Measurements from ENCODE around the gene VDAC2.

VDAC2 gene

DNA sequence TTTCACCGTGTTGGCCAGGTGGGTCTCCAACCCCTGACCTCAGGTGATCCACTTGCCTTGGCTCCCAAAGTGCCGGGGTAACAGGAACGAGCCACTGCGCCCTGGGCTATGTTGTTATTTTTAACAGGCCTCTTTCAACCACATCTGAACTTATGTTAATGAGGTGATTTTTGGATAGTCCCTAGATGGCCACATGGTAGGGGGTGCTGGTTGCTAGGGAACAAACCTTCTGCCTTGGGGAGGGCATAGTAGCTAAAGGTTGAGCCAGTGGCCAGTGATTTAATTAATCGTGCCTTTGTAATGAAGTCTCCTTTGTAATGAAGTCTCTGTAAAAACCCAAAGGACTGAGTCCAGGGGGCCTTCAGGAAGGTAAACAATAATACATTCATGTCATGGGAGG is 16.1 kb downstream of the VDAC2 start:
- peak; percentile 70; the same call in 1 of the 2 replicates for TF ChIP-seq POU2F2 (IDR thresholded peaks at IDR 0.05; ENCODE audit: low read depth, low read length)
- TF ChIP-seq POLR2A (IDR thresholded peaks at IDR 0.05; ENCODE audit: low read depth, low read length): no peak
- FAIRE-seq (no peak), DNase-seq (ENCODE audit: insufficient read length, low spot score) (no peak)

DNA sequence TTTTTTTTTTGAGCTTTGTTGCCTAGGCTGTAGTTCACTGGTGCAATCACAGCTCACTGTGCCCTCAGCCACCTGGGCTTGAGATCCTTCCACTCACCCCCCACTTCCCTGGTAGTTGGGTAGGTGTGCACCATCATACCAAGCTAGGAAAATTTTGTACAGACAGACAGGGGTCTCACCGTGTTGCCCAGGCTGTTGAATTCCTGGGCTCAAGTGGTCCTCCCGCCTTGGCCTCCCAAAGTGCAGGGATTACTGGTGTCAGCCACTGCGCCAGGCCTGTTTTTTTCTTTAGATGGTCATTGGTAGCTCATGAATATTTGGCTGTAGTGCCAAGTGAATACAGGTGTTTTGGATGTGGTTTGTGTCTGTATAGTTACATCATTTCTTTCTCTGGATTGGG is 17.7 kb downstream of the VDAC2 start:
- no peak for TF ChIP-seq POLR2A (IDR thresholded peaks at IDR 0.05; ENCODE audit: low read depth, low read length)
- no peak for TF ChIP-seq POU2F2 (IDR thresholded peaks at IDR 0.05; ENCODE audit: low read depth, low read length)
- TF ChIP-seq TAF1 (IDR thresholded peaks at IDR 0.05; ENCODE audit: low read depth, low read length): no peak
- TF ChIP-seq POLR2AphosphoS5 (IDR thresholded peaks at IDR 0.05; ENCODE audit: low read depth, low read length): no peak
- no peak for TF ChIP-seq SPI1 (IDR thresholded peaks at IDR 0.05; ENCODE audit: low read depth, low read length)
- TF ChIP-seq PAX5 (IDR thresholded peaks at IDR 0.05; ENCODE audit: insufficient read depth, low read length, severe bottlenecking): no peak
- FAIRE-seq (no peak), DNase-seq (ENCODE audit: insufficient read length, low spot score) (no peak)

DNA sequence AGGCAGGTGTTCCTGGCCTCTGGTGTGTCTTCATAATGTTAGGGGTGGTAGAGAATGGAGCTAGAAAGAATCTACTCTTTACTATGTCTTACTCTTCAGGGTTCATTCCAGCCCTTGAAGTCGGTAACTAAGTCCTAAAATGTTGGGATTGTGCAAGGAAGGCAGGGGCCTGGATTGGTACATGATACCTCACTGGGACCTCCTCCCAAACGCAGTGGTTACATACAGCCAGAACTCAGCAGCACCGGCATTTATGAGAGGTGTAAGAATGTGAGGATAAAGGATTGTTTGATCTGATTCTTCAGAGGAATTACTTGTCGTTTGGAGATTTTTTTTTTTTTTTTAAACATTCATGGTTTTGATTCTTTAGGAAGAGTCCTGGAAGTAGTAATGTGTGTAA is 18.2 kb downstream of the VDAC2 start:
- TF ChIP-seq TAF1 (IDR thresholded peaks at IDR 0.05; ENCODE audit: low read depth, low read length): no peak
- TF ChIP-seq SPI1 (IDR thresholded peaks at IDR 0.05; ENCODE audit: low read depth, low read length): no peak
- TF ChIP-seq POU2F2 (IDR thresholded peaks at IDR 0.05; ENCODE audit: low read depth, low read length): no peak
- TF ChIP-seq PAX5 (IDR thresholded peaks at IDR 0.05; ENCODE audit: insufficient read depth, low read length, severe bottlenecking): no peak
- no peak for TF ChIP-seq POLR2AphosphoS5 (IDR thresholded peaks at IDR 0.05; ENCODE audit: low read depth, low read length)
- TF ChIP-seq POLR2A (IDR thresholded peaks at IDR 0.05; ENCODE audit: low read depth, low read length): no peak
- no peak for FAIRE-seq
- no peak for DNase-seq (ENCODE audit: insufficient read length, low spot score)

DNA sequence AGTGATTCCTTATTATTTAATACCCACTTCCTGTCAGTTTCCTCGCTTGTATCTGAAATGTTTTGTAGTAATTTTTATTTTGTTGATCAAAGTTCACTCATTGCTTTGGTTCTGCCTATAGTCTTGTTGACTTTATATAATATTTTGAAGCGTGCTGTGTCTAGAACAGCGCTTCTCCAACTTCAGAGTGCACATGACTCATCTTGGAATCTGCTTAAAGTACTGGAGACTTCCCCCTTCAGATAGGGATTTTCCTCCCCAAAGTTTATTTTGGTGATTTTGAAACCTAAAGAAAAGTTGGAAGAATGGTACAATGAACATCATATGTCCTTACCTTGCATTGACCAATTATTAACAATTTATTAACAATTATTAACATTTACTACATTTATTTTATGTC is 19.4 kb downstream of the VDAC2 start:
- no peak for DNase-seq (ENCODE audit: insufficient read length, low spot score)
- TF ChIP-seq POLR2A (IDR thresholded peaks at IDR 0.05; ENCODE audit: low read depth, low read length): no peak
- TF ChIP-seq SPI1 (IDR thresholded peaks at IDR 0.05; ENCODE audit: low read depth, low read length): no peak
- TF ChIP-seq TAF1 (IDR thresholded peaks at IDR 0.05; ENCODE audit: low read depth, low read length): no peak
- TF ChIP-seq POU2F2 (IDR thresholded peaks at IDR 0.05; ENCODE audit: low read depth, low read length): no peak
- no peak for TF ChIP-seq PAX5 (IDR thresholded peaks at IDR 0.05; ENCODE audit: insufficient read depth, low read length, severe bottlenecking)
- TF ChIP-seq POLR2AphosphoS5 (IDR thresholded peaks at IDR 0.05; ENCODE audit: low read depth, low read length): no peak
- no peak for FAIRE-seq

DNA sequence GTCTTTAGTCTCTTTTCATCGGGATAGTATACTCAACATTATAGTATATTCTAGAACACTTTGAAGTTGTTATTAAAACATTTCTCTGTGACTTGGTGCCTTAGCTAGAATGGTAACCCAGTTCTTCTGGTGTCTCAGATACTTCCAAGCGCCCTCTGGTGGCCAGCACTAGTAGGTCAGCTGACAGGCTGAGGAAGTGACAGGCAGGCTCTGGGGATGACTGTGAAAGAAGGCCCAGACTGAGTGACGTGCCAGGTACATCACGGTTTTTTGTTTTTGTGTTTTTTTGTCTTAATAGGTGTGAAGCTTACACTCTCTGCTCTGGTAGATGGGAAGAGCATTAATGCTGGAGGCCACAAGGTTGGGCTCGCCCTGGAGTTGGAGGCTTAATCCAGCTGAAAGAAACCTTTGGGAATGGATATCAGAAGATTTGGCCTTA is 20.0 kb downstream of the VDAC2 start:
- FAIRE-seq (peak; percentile 87), DNase-seq (ENCODE audit: insufficient read length, low spot score) (peak; percentile 66)
- TF ChIP-seq POU2F2 (IDR thresholded peaks at IDR 0.05; ENCODE audit: low read depth, low read length) (no peak), SPI1 (IDR thresholded peaks at IDR 0.05; ENCODE audit: low read depth, low read length) (peak; percentile 86)

DNA sequence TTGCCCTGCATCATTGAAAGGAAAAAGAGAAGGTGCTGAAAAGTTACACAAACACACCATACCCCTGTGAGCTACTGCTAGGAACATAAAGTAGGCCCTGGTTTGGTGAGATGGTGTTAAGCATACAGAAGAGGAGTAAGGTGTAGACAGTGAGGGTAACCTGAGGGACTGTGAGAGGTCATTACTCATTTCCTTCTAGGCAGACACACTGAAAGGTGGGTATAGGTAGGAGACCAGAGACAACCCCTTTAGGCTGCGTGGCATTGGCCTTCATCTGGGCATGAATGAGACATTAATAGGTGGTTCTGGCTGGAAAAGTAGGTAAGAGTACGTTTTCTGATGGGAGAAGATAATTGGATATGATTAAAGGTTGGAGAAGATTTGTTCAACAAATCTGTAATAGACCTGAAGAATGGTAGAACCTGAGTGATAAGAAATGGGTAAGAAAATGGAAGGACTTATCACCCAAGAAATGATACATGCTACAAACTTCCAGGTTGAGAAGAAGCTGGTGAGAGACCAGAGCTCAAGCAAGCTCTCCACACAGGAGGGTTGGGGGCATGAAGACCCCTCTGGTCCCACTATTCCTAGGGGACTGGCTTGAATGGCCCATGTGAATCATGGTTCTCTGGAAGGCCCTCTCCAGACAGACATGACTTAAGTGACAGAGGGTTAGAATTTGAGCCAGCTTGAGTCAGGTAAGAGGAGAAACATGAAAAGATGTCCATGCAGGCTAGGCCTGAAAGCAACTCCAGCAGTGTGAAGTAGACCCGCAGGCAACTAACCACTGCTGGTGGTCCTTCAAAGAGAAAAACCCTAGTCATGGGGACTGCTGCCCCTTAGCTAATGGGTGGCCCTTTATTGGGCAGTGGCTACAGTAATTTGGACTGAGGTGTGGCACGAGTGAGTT is 21.3 kb downstream of the VDAC2 start:
- TF ChIP-seq TAF1 (IDR thresholded peaks at IDR 0.05; ENCODE audit: low read depth, low read length) (no peak), SPI1 (IDR thresholded peaks at IDR 0.05; ENCODE audit: low read depth, low read length) (no peak), POU2F2 (IDR thresholded peaks at IDR 0.05; ENCODE audit: low read depth, low read length) (0 out of 2 replicates have a peak, but pooled peaks have one; percentile 28), POLR2AphosphoS5 (IDR thresholded peaks at IDR 0.05; ENCODE audit: low read depth, low read length) (peak; percentile 90), POLR2A (IDR thresholded peaks at IDR 0.05; ENCODE audit: low read depth, low read length) (peak; percentile 79), PAX5 (IDR thresholded peaks at IDR 0.05; ENCODE audit: insufficient read depth, low read length, severe bottlenecking) (no peak)
- no peak for FAIRE-seq
- DNase-seq (ENCODE audit: insufficient read length, low spot score): no peak

DNA sequence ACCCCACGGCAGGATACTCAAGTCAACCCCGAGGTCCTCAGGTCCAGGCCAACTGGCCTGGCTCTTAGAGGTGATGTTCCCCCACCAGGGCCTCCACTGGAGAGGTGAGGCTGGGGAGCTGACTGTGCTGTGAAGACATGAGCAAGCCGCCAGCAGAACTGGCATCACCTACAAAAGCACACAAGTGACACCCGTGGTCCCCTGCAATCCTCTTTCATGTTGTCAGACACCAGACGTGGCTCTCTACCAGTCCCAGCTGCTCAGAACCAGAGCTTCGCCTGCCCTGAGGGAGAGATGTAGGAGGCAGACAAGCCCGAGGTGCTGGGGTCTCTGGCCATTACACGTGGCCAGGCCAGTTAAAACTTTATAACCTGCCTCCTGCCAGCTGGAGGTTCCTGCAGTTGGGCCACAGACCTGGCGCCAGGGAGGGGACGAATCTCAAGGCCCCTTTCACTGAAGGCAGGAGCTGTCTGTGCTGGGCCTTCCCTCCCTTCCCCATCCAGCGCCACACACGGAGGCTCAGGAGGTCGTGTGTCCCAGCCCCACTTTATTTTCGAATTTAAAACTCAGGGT is 22.9 kb downstream of the VDAC2 start:
- TF ChIP-seq POLR2AphosphoS5 (IDR thresholded peaks at IDR 0.05; ENCODE audit: low read depth, low read length) (no peak), PAX5 (IDR thresholded peaks at IDR 0.05; ENCODE audit: insufficient read depth, low read length, severe bottlenecking) (no peak), SPI1 (IDR thresholded peaks at IDR 0.05; ENCODE audit: low read depth, low read length) (no peak), POLR2A (IDR thresholded peaks at IDR 0.05; ENCODE audit: low read depth, low read length) (no peak), TAF1 (IDR thresholded peaks at IDR 0.05; ENCODE audit: low read depth, low read length) (no peak), POU2F2 (IDR thresholded peaks at IDR 0.05; ENCODE audit: low read depth, low read length) (no peak)
- FAIRE-seq (no peak), DNase-seq (ENCODE audit: insufficient read length, low spot score) (no peak)

DNA sequence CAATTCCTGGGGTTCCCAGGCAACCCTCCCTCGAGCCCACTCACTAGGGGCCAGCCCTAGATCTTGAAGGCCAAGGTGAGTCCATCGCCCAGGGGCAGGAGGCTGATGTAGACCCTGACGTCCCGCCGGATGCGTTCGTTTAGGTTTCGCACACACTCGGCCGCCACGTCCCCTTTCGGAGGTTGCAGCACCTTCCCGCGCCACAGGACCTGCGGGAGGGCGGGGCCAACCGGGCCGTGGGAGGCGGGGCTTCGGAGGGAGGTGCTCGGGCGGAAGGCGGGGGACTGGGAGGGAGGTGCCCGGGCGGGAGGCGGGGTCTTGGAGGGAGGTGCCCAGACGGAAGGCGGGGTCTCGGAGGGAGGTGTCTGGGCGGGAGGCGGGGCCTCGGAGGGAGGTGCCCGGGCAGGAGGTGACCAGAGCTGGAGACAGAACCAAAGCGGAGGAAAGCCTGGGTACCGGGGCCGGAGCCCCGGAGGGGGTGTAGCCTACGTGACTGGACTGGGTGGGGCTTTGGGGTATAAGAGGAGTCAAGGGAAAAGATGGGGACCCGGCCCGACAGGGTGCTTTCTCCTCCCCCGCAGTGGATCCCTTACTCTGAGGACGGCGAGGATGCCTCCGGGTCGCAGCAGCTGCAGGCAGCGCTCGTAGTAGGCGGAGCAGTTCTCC is 23.6 kb downstream of the VDAC2 start:
- TF ChIP-seq SPI1 (IDR thresholded peaks at IDR 0.05; ENCODE audit: low read depth, low read length): no peak
- no peak for TF ChIP-seq PAX5 (IDR thresholded peaks at IDR 0.05; ENCODE audit: insufficient read depth, low read length, severe bottlenecking)
- TF ChIP-seq POLR2A (IDR thresholded peaks at IDR 0.05; ENCODE audit: low read depth, low read length): peak; percentile 32; the same call in 1 of the 2 replicates
- peak; percentile 31; the same call in 1 of the 2 replicates for TF ChIP-seq POLR2AphosphoS5 (IDR thresholded peaks at IDR 0.05; ENCODE audit: low read depth, low read length)
- no peak for TF ChIP-seq TAF1 (IDR thresholded peaks at IDR 0.05; ENCODE audit: low read depth, low read length)
- TF ChIP-seq POU2F2 (IDR thresholded peaks at IDR 0.05; ENCODE audit: low read depth, low read length): no peak
- peak; percentile 86 for DNase-seq (ENCODE audit: insufficient read length, low spot score)
- FAIRE-seq: peak; percentile 96

DNA sequence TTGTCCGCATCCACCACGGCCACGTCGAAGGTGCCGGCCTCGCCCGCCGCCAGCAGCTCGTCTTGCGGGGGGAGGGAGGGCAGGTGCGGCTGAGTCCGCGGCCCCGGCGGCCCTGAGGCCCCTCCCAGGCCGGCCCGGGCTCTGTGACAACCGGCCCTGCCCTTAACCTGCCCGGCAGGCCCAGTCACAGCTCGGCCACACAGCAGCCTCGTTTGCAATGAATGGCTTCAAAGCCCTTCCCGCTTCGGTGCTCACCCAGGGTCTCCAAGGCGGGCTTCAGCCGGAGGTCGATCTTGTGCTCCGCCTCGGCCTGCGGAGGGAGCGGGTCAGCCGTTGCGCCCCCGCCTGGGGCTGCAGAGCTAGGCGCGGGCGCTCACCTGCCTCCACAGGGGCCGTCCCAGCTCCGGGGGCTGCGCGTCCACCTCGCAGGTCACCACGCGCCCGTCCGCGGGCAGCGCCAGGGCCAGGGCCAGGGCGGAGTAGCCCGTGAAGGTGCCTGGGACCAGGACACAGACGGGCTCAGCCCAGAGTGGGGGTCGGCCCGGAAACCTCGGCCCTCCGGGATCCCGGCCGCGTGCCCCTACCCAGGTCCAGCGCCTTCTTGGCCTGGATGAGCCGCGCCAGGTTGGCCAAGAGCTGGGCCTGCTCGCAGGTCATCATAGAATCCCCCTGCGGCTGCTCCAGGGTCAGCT is 24.2 kb downstream of the VDAC2 start:
- DNase-seq (ENCODE audit: insufficient read length, low spot score) (no peak), FAIRE-seq (no peak)
- TF ChIP-seq TAF1 (IDR thresholded peaks at IDR 0.05; ENCODE audit: low read depth, low read length): no peak
- no peak for TF ChIP-seq POLR2A (IDR thresholded peaks at IDR 0.05; ENCODE audit: low read depth, low read length)
- TF ChIP-seq PAX5 (IDR thresholded peaks at IDR 0.05; ENCODE audit: insufficient read depth, low read length, severe bottlenecking): no peak
- TF ChIP-seq SPI1 (IDR thresholded peaks at IDR 0.05; ENCODE audit: low read depth, low read length): no peak
- no peak for TF ChIP-seq POU2F2 (IDR thresholded peaks at IDR 0.05; ENCODE audit: low read depth, low read length)
- no peak for TF ChIP-seq POLR2AphosphoS5 (IDR thresholded peaks at IDR 0.05; ENCODE audit: low read depth, low read length)

Data from GM12891 (cell line).